HepG2 (cell line): ENCODE results near the gene MUC4. TPM values are rescaled to one million over a fixed set of nuclear protein-coding genes. Genes with fewer than 3 reads are reported as not detected.

Experiments used
- ATAC-seq: fragments of 200-7000 bp; cut with Tn5 transposase; 3 replicates; pipeline ENCODE4 v1.9.1; 2020; ENCODE audit warnings: mild to moderate bottlenecking, moderate library complexity
- BruUV-seq: library from RNA; stranded (reverse); fragments of 400-500 nt; replicated peaks from 2 replicates; lab custom pipeline; 2021; lab: Mats Ljungman, UMichigan
- CTCF ChIA-PET: fragments of 300-600 bp; formaldehyde crosslinking; extraction: SDS; loops from one replicate; lab custom pipeline; 2021; ENCODE audit warnings: low total read pairs, inconsistent platforms, low intra/inter-chr PET ratio; lab: Yijun Ruan, JAX
- POLR2A ChIA-PET: fragments of 350-600 bp; sonication (Branson Sonifier 250); formaldehyde crosslinking; loops from one replicate; lab custom pipeline; 2020; ENCODE audit warnings: antibody characterized with exemption, inconsistent platforms; lab: Yijun Ruan, JAX
- DNase-seq: peaks from one replicate; pipeline ENCODE4 v3.0.0-alpha.2; 2015; ENCODE audit warnings: low spot score
- FAIRE-seq: peaks from 3 replicates; lab custom pipeline; 2011; peaks lifted over from hg19 to GRCh38; lab: Jason Lieb, UNC
- H2AFZ ChIP-seq: one replicate; pipeline ENCODE4 v1.6.1; 2011; ENCODE audit warnings: low read length, inconsistent platforms
- H3K27ac ChIP-seq: fragments of 300-600 bp; 3 replicates; pipeline ENCODE4 v1.8.0; 2011; ENCODE audit warnings: mixed run types, mild to moderate bottlenecking, mixed read lengths, low read length, inconsistent platforms; ENCODE audit not compliant: insufficient read depth; ENCODE audit errors: extremely low read length
- H3K27me3 ChIP-seq, 2 experiments: fragments of 200-600 bp in 1 of 2; 2 replicates in 1 of 2; 3 replicates in 1 of 2; pipeline versions ENCODE4 v1.6.0 to v1.8.0; 2011; ENCODE audit warnings: low read length in 2 of 2, mild to moderate bottlenecking in 2 of 2, moderate library complexity in 2 of 2, inconsistent platforms in 1 of 2; ENCODE audit not compliant: insufficient read depth in 2 of 2, control insufficient read depth in 1 of 2
- H3K36me3 ChIP-seq, 2 experiments: fragments of 200-600 bp in 1 of 2; replicated peaks in 1 of 2; 2 replicates in 1 of 2; 3 replicates in 1 of 2; pipeline versions ENCODE4 v1.5.1 to v1.8.0; 2011; ENCODE audit warnings: low read length in 2 of 2, inconsistent platforms in 1 of 2; ENCODE audit not compliant: insufficient read depth in 2 of 2, control insufficient read depth in 1 of 2
- H3K4me1 ChIP-seq: 2 replicates; pipeline ENCODE4 v1.5.1; 2012; ENCODE audit warnings: low read length, inconsistent platforms; ENCODE audit not compliant: insufficient read depth
- H3K4me2 ChIP-seq: 2 replicates; pipeline ENCODE4 v1.6.0; 2011; ENCODE audit warnings: low read depth, low read length, inconsistent platforms
- H3K4me3 ChIP-seq, 3 experiments: fragments of 200-600 bp in 1 of 3; sonication (generic), shearing (Covaris generic) in 1 of 3; replicated peaks in 1 of 3; 2 replicates each; pipeline ENCODE4 v1.5.1; 2011 to 2016; ENCODE audit warnings: low read length in 3 of 3, inconsistent platforms in 2 of 3, low read depth in 2 of 3, mild to moderate bottlenecking in 2 of 3, control low read depth in 1 of 3, mixed read lengths in 1 of 3; ENCODE audit not compliant: insufficient read depth in 1 of 3
- H3K79me2 ChIP-seq: one replicate; pipeline ENCODE4 v1.6.1; 2011; ENCODE audit warnings: low read length, inconsistent platforms; ENCODE audit not compliant: insufficient read depth
- H3K9ac ChIP-seq: 2 replicates; pipeline ENCODE4 v1.6.0; 2011; ENCODE audit warnings: mild to moderate bottlenecking, low read depth, low read length, inconsistent platforms; ENCODE audit not compliant: insufficient read depth
- H3K9me3 ChIP-seq: 2 replicates; pipeline ENCODE4 v1.5.1; 2012; ENCODE audit warnings: mild to moderate bottlenecking, low read length
- H4K20me1 ChIP-seq: 2 replicates; pipeline ENCODE4 v1.6.0; 2011; ENCODE audit warnings: inconsistent platforms, mild to moderate bottlenecking, low read length, moderate library complexity; ENCODE audit not compliant: insufficient read depth
- PAXIP1 ChIP-seq: sonication (generic); formaldehyde crosslinking; conservative IDR thresholded peaks from 2 replicates; pipeline ENCODE4 v1.4.0; 2020; ENCODE audit warnings: mild to moderate bottlenecking, missing genetic modification reagents, moderate library complexity
- POGK ChIP-seq: sonication (generic); formaldehyde crosslinking; conservative IDR thresholded peaks from 2 replicates; pipeline ENCODE4 v1.8.0; 2022; ENCODE audit warnings: mild to moderate bottlenecking, moderate library complexity, missing genetic modification reagents
- RFXANK ChIP-seq: IDR thresholded peaks from 2 replicates; pipeline ENCODE4 v1.6.1; 2016
- SAFB2 ChIP-seq: sonication (generic); formaldehyde crosslinking; IDR thresholded peaks from 2 replicates; pipeline ENCODE4 v1.5.1; 2020; ENCODE audit warnings: missing genetic modification reagents, low read depth, mild to moderate bottlenecking, borderline replicate concordance
- ZBTB46 ChIP-seq: sonication (generic); formaldehyde crosslinking; IDR thresholded peaks from 2 replicates; pipeline ENCODE4 v1.4.0; 2020; ENCODE audit warnings: mild to moderate bottlenecking, missing genetic modification reagents, borderline replicate concordance
- ZBTB49 ChIP-seq: sonication (generic); formaldehyde crosslinking; IDR thresholded peaks from 2 replicates; pipeline ENCODE4 v1.4.0; 2020; ENCODE audit warnings: missing genetic modification reagents, borderline replicate concordance
- ZNF138 ChIP-seq: sonication (generic); formaldehyde crosslinking; IDR thresholded peaks from 2 replicates; pipeline ENCODE4 v1.5.0; 2020; ENCODE audit warnings: mild to moderate bottlenecking, low read depth, missing genetic modification reagents
- ZNF33A ChIP-seq: sonication (generic); formaldehyde crosslinking; IDR thresholded peaks from 2 replicates; pipeline ENCODE4 v1.5.1; 2020; ENCODE audit warnings: missing genetic modification reagents, mild to moderate bottlenecking, moderate library complexity, borderline replicate concordance
- ZNF781 ChIP-seq: sonication (generic); formaldehyde crosslinking; IDR thresholded peaks from 2 replicates; pipeline ENCODE4 v1.5.1; 2020; ENCODE audit warnings: borderline replicate concordance, mild to moderate bottlenecking, missing genetic modification reagents; ENCODE audit errors: not compliant biosample characterization
- WGBS: methylation state at CpG from one replicate; pipeline ENCODE4 v1.1.6; 2017; ENCODE audit warnings: low lambda C conversion rate; 5-methylcytosine and 5-hydroxymethylcytosine counted together
- in situ Hi-C: cut with HindIII; loops from 2 replicates; pipeline ENCODE4 v1.10.0; 2017; ENCODE audit warnings: low pct_unique_long_range_greater_than_20kb; ENCODE audit not compliant: extremely low pct_ligation_motif_present
- intact Hi-C: fragments of 100-400 bp; cut with micrococcal nuclease; formaldehyde crosslinking; loops from one replicate; pipeline ENCODE4 v1.10.0; 2022; ENCODE audit not compliant: unreplicated experiment
- polyA plus RNA-seq, 8 experiments: library from polyadenylated mRNA; depleted of rRNA in 3 of 8; stranded (reverse) in 7 of 8; unstranded in 1 of 8; fragments of >200 nt; fragmentation: Illumina TruSeq in 4 of 8; extraction: Trizol in 4 of 8; gene quantifications; 2 replicates each; pipeline versions ENCODE4 v1.2.1 to v1.2.3, GENCODE V29; 2011 to 2016; ENCODE audit warnings: low read depth in 4 of 8, missing spikeins in 1 of 8, mixed read lengths in 1 of 8; ENCODE audit not compliant: insufficient read depth in 1 of 8
- total RNA-seq, 5 experiments: library from RNA; depleted of rRNA; stranded (reverse); fragments of >200 nt; fragmentation: Illumina TruSeq; extraction: Trizol; gene quantifications; 2 replicates each; pipeline ENCODE4 v1.2.3, GENCODE V29; 2016; ENCODE audit warnings: low read depth in 1 of 5

Gene MUC4
- total and polyA plus RNA-seq, 2 of the 13 experiments (the other 11 are each of a cell fraction or from before 2014, with no cell fraction given), result not detected

GRCh38 chr3:195806211-195806915 lies 5.4 kb downstream of the MUC4 start:
- no peak overlapping the region for H2AFZ ChIP-seq
- ChIA-PET POLR2A (no interaction called here), CTCF (no interaction called here)
- in situ Hi-C loops (no loop called here), intact Hi-C loops (no loop called here)
- no peaks in the 10 kb centered on the region for H3K9me3 ChIP-seq
- no peak overlapping the region for H3K27ac ChIP-seq
- ATAC-seq (no peak), FAIRE-seq (no peak), DNase-seq (no peak)
- WGBS, result 22% methylated on average over 11 of the region's 11 CpGs
- no peaks in the 10 kb centered on the region for H3K36me3 ChIP-seq
- no TSS peak for BruUV-seq
- no peaks in the 10 kb centered on the region for H3K79me2 ChIP-seq
- H3K4me2 ChIP-seq, result no peak overlapping the region
- no peak overlapping the region for H3K9ac ChIP-seq
- TF ChIP-seq ZBTB49 (CRISPR knock-in tag) (no peak), ZBTB46 (CRISPR knock-in tag) (no peak), ZNF138 (CRISPR knock-in tag) (no peak), ZNF33A (CRISPR knock-in tag) (no peak), ZNF781 (CRISPR knock-in tag) (no peak), RFXANK (CRISPR knock-in tag) (no peak), POGK (CRISPR knock-in tag) (no peak), PAXIP1 (CRISPR knock-in tag) (no peak), SAFB2 (CRISPR knock-in tag) (no peak)
- peaks cover 21 to 86% of the 10 kb centered on the region in 2 experiments for H3K27me3 ChIP-seq
- H3K4me3 ChIP-seq, result no peak overlapping the region
- H4K20me1 ChIP-seq, result no peaks in the 10 kb centered on the region
- no peaks in the 10 kb centered on the region for H3K4me1 ChIP-seq
